GM08714 (cell line): ENCODE measurements around the gene C10orf71.

Experiments
- H3K4me3 ChIP-seq: fragments of 200-500 bp; sonication (Bioruptor generic); 2 replicates; pipeline ENCODE4 v1.5.1; 2014; ENCODE audit warnings: mild to moderate bottlenecking, low read length, inconsistent platforms
- ZNF274 ChIP-seq: IDR thresholded peaks from 2 replicates; pipeline ENCODE4 v1.6.1; 2012; ENCODE audit warnings: mild to moderate bottlenecking, low read depth, low read length

The C10orf71 gene

DNA sequence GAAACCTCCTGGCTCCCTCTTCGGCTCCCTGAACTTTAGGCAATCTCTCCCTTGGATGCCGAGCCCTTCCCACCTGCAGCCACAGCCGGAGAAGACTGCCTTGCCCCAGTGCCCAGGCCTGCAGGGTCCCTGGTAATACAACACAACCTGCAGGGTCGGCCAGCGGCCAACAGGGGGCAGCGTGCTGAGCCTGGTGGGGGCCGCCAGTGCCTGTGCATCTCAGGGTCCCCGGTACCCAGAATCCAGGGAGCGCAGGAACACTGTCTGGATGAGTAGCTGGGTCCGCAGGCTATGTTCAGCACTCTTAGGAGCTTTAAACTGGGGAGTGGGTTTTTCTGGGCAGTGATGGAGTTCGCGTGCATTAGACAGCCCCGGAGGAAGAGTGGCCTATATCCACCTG is 17.5 kb upstream of the C10orf71 start:
- no peak for TF ChIP-seq ZNF274
- H3K4me3 ChIP-seq, result no peak overlapping the region

DNA sequence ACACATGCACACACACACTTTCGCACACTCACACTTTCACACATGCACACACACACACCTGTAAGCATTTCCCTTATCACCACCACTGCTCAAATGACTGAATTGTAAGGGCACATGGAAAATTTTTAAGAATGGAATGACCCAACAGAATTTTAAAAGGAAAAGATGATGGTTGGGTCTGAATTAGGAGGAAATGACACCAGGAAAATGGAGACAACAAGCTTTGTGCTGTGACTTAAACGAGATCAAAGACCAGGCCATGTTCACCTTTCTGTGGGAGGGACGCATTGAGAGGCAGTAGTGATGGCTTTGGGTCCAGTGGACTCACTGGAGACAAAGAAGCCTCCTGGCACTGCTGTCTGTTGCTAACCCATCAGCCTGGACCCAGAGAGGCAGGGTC is 16.7 kb upstream of the C10orf71 start:
- TF ChIP-seq ZNF274, result no peak
- H3K4me3 ChIP-seq, result no peak overlapping the region

DNA sequence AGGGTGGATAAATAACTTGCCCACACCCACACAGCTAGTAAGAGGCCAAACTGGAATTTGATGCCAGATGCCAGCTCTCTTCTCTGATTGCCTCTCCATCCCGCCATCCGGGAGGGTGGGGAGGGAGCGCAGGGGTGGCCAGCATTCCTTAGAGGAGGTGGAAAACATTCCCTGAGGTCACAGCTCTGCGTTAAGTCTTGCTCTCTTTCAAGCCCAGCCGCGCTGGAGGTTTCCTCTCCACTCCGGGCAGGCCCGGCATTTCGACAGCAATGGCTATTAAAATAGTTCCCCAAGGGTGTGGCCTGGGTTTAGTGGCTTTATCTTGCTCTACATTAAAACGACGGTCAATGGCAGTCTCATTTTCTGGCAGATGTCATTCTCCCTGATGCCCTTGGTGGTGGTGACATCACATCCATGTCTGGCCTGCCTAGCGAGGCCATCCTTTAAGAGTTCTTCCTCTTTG is 16.1 kb upstream of the C10orf71 start:
- H3K4me3 ChIP-seq, result no peak overlapping the region
- TF ChIP-seq ZNF274, result no peak

GRCh38 chr10:49283491-49283890 is 15.5 kb upstream of the C10orf71 start:
- H3K4me3 ChIP-seq, result no peak overlapping the region
- no peak for TF ChIP-seq ZNF274

DNA sequence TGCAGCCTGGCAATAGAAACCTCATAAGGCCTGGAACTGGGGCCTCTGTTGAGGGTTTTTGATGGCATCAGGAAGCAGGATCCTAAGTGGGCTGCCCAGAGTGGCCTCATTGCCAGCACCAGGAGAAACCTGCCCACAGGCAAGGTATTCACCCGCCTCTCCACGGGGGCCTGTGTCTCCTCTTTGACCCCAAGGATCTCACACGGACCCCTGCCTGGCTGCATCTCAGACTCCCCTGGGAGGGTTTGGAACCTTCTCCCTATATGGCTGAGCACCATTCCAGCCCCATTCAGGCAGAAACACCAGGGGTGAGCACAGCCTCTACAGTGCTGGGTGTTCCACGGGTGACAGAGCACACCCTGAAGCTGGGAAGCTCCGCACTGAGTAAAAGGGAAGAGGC is 14.6 kb upstream of the C10orf71 start:
- no peak for TF ChIP-seq ZNF274

DNA sequence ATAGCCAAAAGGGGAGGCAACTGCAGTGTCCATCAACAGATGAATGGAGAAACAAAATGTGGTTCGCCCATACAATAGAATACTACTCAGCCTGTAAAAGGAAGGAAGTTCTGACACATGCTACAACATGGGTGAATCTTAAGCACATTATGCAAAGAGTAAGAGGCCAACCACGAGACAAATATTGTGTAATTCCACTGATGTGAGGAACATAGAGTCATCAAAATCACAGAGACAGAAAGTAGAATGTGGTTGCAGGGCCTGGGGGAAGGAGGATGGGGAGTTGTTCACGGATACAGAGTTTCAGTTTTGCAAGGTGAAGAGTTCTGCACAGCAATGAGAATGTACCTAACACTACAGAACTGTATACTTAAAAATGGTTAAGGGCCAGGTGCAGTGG is 13.7 kb upstream of the C10orf71 start:
- no peak overlapping the region for H3K4me3 ChIP-seq
- no peak for TF ChIP-seq ZNF274

More for the DNA sequence above, 14.6 kb upstream of the C10orf71 start:
- H3K4me3 ChIP-seq, result no peak overlapping the region

- no peak overlapping the region for H3K4me3 ChIP-seq
- TF ChIP-seq ZNF274, result no peak
Measured at GRCh38 chr10:49286686-49287085, 12.3 kb upstream of the C10orf71 start.

- no peak overlapping the region for H3K4me3 ChIP-seq
- no peak for TF ChIP-seq ZNF274
Measured at GRCh38 chr10:49287689-49288340, 11.2 kb upstream of the C10orf71 start.

DNA sequence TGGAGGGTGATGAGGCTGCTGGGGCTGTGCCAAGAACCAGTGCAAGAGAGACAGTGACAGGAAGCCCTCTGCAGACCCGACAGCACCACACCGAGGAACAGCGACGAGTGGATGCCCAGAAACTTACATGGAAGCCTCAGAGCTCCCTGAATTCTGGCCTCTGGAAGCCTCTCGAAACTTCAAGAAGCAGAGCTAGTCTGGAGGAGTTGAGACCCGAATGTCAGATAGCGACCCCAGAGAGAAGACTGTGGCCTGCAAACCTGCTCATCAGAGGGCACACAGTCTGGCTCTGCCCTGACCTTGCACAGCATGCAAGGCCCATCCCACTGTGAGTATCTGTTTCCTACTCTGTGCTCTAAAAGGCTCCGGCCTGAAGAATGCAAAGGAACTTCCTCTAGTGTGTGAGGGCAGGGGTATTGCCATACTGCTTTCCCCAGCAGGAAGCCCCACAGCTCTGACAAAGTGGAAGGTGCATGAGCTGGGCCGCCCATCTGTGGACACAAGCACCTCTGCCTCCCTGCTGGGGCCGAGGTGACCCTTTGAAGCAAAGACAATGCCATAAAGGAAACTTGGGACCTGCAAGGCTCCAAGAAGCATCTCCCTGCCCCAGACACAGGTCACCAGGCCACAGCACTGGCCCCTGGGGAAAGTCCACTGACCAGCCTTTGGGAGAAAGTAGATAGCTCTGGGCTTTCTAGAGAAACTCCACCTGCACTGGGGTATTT is 10.5 kb upstream of the C10orf71 start:
- no peak overlapping the region for H3K4me3 ChIP-seq
- TF ChIP-seq ZNF274, result no peak

DNA sequence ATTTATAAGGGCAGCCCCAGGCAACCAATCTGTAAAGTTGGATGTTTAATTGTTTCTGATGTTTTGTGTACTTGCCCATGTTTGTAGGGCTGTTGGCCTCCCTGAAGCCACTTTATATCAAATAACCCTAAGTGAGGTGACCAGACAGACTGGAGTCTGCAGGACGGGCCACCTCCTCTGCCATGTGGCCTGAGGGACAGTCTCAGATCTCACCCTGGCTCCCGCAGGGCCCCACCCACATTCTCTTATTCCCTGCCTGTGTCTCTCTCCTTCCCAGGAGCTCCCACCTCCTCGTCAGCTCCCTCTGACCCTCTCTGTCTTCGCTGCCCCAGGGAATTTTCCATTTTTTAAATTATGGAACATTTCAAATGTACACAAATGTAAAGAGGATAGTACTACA is 9.5 kb upstream of the C10orf71 start:
- H3K4me3 ChIP-seq, result no peak overlapping the region
- no peak for TF ChIP-seq ZNF274

DNA sequence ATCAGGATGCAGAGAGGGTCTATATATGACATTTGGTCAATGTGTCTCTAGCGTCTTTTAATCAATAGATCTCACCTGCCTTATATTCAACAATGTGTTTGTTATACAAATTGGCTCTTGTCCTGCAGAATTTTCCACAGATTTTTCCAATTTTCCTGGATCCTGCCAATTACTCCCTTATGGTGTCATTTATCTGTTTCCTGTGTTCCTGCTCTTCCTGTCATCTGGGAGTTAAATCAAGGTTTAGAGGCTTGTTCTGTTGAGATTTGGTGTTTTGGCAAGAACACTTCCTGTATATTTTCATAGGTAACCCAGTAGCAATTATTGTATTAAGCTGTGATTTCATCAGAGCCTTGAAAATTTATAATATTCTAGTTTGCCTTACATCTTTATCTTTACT is 8.8 kb upstream of the C10orf71 start:
- TF ChIP-seq ZNF274, result no peak
- H3K4me3 ChIP-seq, result no peak overlapping the region

DNA sequence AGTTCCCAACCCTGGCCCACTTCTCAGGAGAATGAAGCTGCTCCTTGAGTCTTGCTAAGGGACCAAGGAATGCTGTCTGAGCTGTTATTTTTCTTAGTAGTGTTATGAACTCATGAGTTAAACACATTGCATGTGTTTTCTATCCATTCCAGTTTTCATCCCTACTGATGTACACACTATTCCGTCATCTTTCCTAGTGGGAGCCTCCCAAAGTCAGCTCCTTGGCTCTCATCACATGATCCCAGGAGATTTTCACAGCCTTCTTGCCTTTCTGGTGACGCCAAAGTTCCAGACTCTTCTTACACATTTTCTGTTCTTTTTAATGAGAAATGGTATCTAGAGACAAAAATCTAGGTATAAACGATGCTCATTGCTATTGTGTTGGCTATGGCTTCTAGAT is 8.4 kb upstream of the C10orf71 start:
- H3K4me3 ChIP-seq, result no peak overlapping the region
- no peak for TF ChIP-seq ZNF274

- TF ChIP-seq ZNF274, result no peak
- H3K4me3 ChIP-seq, result no peak overlapping the region
Measured at GRCh38 chr10:49292565-49293207, 6.3 kb upstream of the C10orf71 start.

DNA sequence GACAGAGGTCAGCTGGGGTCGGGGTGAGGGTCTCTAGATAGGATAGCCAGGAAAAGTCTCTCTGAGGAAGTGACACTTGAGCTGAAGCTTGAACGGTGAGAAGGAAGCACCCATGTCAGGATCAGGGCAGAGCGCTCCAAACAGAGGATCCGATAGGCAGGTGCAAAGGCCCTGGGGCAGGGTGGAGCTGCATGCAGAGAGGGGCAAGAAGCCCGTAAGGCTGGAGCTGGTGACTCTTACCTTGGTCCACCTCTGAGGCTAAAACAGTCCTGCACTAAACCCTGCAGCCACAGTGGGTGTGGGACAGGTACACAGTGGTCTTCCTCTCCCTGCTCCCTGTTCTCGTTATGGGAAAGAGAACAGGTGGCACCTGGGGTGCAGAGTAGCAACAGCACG is 5.8 kb upstream of the C10orf71 start:
- no peak for TF ChIP-seq ZNF274
- no peak overlapping the region for H3K4me3 ChIP-seq

DNA sequence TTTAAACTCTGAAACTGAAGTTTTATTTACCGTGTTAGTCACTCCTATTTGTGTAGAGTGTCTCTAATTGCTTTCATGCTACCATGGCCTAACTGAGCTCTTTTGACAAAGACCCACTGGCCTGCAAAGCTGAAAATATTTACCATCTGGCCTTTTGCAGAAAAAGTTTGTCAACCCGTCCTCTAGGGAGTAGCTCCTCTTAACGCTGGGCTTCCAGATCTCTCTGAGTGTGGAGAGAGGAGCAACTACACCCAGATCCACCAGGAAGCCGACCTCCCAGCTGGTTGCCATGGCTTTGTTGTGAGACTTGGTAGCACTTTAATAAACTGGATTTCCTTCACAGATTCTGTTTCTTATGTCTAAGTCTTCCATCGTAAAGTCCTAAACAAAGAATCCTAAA is 4.2 kb upstream of the C10orf71 start:
- no peak overlapping the region for H3K4me3 ChIP-seq
- TF ChIP-seq ZNF274, result no peak
